HG03439 (cell line): ENCODE measurements around the gene GIT1.
A peak's percentile ranks its signal among the peaks of the same experiment; 100 is the strongest.
"Not testable (repeated sequence)": the region's sequence is repeated elsewhere in the genome, so short reads cannot be mapped to it uniquely, and the experiment has no call there.

Experiments
- ATAC-seq: cut with Tn5 transposase; IDR thresholded peaks from one replicate; pipeline ENCODE4 v1.9.1; 2021; ENCODE audit warnings: mild to moderate bottlenecking, moderate library complexity; ENCODE audit not compliant: unreplicated experiment

GIT1 gene

DNA sequence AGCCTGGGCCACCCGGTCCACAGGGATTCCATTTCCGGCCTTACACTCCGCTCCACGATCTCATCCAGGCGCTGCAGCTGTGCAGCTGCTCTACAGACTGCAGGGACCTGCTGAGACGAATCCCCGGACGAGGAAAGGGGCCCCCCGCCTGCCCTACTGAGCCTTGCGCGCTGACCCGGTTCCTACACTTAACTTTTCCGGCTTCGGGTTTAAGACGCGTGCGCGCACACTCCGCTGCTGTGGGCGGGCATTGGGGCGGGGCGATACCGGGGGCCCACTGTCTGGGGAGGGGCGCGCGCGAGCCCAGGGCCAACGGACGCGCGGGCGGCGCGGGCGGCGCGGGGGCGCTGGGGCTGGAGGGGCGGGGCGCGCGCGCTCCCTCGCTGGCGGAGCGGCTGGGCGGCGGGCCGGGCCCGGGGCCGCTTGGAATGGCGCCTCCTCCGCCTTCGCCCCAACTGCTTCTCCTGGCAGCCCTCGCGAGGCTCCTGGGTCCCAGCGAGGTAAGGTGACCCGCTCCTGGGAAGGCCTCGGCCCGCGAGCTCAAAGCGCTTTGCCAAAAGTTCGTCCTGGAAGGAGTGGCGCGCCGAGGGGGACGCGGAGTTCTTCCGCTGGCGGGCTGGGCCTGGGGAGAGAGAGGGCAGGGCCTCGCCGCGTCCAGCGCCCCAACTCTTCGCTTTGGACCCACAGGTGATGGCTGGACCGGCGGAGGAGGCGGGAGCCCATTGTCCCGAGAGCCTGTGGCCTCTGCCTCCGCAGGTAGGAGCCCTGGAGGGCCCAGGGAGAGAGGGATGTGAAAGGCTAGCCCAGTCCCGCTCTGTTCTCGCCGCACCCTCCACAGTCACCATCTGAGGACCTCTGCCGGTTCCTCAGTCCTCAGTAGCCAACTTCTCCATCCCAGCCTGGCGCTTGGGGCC, 20.9 kb downstream of the GIT1 start, which contains the start of gene TP53I13:
Gene TP53I13 (plus strand): TSS at position 371 of the 914 bp plus-strand sequence. CDS start 58 bp downstream, at position 429.
- peak; percentile 36 for ATAC-seq

GRCh38 chr17:29567554-29568330, 21.7 kb downstream of the GIT1 start:
- peak; percentile 35 for ATAC-seq

DNA sequence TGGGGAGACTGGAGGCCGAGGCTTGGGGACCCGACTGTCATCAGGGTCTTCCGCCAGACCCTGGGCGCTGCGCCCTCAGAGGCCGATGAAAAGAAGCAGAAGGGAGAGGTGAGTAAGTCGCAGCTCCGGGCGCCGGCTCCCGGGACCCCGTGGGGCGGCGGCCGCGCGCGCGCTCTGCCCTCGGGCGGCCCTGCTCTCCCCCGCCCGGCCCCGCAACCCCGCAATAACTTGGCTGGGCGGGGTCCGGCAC, 22.2 kb downstream of the GIT1 start:
- ATAC-seq: peak; percentile 17

DNA sequence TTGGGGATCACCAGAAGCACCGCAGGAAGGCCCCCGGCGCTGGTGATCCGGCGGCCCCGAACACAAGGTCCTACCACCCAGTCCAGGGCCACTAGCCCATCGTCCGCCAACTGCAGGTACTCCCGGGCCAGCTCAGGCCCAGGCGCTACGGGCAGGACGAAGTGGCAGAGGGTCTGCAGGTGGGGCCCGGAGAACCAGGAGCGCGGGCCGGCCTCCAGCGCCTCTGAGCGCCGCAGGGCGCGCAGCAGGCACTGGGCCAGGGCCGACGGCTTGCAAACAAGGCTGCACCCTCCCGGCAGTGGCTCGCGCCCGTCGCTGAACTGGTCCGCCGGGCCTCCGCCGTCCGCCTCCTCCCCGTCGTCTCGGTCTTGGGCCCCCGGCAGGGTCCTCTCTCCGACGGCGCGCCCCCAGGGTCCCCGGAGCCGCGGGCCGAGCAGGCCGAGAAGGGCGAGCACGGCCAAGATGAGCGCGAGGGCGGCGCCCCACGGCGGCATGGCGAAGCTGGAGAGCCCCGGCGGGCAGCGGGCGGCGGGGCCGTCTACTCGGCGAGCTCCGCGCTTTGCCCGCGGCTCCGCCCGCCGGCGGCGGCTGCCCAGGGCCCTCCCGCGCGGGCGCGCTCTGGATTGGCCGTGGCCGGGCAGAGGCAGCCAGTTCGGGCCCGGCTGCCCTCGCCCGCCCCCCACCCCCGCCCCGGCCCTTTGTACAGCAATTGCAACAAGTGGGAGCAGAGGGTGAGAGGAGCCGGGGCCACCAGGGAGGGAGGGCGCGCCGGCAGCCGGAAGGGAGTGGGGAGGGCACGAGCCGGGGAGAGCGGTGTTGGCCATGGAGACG, 22.8 kb downstream of the GIT1 start, which contains the start of gene ABHD15:
Gene ABHD15 (minus strand): TSS at position 565 of the 831 bp plus-strand sequence. CDS start 71 bp downstream, at position 494.
- peak; percentile 31 for ATAC-seq

DNA sequence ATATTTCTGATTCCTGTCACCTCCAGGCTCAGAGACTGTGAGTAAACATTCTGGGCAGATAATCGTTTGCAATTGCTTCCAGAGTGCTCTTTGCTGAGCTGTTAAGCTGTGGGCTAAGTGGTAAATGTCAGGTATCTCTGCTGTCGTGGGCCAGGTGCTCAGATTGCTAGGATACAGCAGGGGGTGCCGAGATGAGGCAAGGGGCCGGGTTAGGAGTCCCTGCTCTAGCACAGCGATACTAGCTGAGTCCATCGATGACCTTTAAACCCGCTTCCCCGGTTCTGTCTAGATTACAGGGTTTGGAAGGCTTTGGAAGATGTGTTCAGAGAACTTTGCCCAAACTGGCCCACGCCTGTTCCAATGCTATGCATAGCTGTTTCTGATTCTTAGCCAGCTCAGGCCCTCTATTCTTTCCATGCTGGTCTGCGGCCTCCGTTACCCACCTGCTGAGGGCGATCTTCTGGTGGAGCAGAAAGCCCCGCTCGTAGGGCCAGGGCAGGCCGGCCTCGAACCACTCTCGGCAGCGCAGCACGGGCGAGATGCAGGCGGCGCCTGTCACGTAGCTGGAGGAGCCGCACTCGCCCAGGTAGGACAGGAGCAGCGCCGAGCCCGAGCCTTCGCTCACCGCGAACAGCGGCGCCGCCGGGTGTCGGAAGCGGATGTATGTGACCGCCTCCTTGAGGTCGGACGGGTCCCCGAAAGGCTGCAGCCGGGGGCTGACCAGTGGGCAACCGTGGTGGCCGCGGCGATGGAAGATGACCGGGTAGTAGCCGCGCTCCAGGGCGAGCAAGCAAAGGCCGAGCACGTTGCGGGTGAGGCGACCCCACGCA, 23.6 kb downstream of the GIT1 start:
- peak; percentile 5 for ATAC-seq

DNA sequence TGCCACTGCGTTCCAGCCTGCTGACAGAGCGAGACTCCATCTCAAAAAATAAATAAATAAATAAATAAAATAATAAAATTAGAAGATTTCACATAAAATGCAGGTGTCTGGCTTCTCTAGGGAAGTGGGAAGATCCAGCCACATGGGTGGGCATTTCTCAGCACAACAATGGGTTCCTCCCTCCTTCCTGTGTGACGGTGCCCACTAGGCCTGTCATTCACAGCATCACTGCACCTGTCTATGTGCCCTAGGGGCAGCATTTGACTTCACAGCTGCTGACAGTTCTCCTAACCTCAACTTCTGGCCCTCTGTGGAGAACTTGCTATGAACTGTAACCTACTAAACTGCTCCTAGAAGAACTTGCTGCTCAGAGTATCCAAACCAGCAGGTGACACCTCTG, 25.6 kb downstream of the GIT1 start:
- no peak for ATAC-seq

DNA sequence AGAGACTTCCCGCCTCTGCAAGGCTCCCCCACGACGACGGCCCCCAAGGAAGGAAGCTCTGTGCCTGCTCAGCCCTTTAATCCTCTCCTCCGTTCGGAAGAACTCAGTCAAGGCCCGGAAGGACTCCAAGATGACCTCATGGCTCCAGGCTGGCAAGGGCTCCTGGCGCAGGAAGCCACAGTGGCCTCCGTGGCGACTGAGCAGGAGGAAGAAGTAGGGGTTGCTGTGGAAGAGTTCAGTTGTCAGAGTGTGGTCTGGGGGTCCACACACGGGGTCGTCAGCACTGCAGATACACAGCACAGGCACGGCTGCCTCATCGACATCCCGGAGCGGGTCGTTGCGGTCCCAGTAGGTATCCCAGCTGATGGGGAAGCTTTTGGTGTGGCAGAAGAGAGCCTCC, 26.8 kb downstream of the GIT1 start:
- no peak for ATAC-seq

DNA sequence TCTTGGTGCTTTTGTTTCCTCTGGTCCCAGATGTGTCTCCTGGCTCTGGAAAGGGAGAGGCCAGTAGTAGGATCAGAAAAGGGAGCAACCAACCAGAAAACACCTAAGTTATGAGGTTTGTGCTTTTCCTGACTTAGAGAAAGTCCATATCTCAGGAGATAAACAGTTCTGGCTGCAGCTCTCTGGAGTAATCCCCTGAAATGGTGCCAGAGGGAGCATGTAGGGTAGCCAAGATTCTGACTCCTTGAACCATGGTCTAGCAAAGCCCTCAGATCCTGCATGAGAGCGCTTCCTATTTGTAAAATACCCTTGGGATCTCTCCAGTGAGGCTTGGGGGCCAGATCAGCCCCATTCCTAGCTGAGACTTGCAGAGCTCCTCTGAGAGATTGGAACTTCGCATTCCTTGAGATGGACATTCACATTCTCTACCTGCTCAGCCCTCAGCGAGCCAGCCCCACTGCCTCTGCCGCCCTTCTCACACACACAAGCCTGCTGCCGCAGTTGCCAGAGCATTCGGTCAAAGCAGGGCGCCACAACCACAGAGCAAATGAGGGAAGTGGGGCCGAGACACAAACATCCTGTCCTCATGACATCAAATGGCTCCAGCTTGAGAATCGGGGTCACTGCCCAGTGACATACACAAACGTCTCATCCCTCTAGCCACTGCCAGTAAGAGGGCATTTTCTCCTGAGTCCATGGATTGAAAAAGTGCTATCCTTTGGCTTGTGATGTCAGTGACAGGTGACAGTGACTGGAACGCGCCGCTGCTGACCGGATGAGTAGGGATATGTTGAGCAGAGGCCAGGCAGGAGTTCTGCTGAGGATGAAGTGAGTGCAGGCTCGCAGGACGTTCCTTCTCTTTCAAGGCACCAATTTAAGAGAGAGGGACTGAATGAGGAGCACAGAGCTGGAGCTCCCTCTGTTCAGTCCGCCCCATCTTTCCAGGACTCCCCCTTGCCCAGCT, 27.6 kb downstream of the GIT1 start:
- no peak for ATAC-seq

GRCh38 chr17:29560316-29560715, 29.1 kb downstream of the GIT1 start:
- ATAC-seq: no peak

DNA sequence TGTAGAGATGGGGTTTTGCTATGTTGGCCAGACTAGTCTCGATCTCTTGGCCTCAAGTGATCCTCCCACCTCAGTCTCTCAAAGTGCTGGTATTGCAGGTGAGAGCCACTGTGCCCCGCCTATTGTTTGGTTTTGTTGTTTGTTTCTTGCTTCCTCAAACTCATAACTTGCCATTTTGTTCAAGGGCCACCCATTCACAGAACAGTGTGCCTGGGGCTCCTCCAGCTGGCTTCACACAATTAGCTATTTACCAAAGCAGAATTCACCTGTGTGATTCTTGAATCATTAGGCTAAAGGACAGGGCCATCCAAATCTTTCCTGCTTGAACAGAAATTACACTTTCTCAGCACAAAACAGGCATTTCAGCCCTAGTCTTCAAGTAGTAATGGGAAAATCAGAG, 29.8 kb downstream of the GIT1 start:
- no peak for ATAC-seq

DNA sequence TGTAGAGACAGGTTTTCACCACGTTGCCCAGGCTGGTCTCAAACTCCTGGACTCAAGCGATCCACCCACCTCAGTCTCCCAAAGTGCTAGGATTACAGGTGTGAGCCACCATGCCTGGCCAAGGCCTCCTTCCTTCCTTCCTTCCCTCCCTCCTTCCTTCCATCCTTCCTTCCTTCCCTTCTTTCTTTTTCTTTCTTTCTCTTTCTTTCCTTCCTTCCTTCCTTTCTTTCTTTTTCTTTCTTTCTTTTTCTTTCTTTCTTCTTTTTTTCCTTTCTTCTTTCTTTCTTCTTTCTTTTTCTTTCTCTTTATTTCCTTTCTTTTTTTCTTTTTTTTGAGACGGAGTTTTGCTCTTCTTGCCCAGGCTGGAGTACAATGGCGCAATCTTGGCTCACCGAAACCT, 31.3 kb downstream of the GIT1 start:
- not testable (repeated sequence) for ATAC-seq

GRCh38 chr17:29557739-29558116, 31.7 kb downstream of the GIT1 start:
- ATAC-seq: no peak

- ATAC-seq: no peak
These were observed 32.2 kb downstream of the GIT1 start for GRCh38 chr17:29557085-29557738.

- no peak for ATAC-seq
These were observed 33.6 kb downstream of the GIT1 start for GRCh38 chr17:29555840-29556239.

DNA sequence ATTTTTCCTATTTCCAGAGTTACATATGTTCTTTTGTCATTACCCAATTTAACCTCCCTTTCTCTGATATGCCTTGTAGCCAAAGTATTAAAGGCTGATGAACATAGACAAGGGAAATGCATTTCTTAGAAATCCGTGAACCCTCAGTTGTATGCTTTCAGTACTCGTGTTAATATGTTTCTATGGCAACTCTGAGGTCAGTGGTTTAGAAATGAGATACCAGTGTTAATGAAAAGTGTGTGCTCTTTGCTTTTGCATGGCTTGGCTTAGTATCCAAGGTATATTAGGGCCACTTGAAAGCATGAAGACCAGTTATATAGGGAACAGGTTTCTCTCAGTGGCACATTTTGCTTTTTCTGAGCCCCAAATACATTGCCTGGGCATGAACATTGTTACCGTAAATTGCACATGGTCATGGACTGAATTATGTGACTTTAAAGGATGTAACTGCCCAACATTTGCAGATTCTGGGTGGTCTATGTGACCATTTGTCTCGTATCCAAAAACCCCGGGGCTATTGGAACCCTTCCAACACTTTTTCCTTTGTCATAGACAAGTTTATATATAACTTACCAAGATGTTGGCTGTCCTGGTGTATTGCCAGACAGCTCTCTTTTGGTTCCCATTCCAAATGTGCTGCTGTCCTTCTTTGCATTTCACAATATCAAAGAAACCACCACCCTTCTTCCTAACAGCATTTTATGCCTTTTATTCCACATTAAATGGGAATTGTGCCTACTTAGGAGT, 40.1 kb downstream of the GIT1 start:
- no peak for ATAC-seq

- no peak for ATAC-seq
These were observed 42.6 kb downstream of the GIT1 start for GRCh38 chr17:29546830-29547229.

DNA sequence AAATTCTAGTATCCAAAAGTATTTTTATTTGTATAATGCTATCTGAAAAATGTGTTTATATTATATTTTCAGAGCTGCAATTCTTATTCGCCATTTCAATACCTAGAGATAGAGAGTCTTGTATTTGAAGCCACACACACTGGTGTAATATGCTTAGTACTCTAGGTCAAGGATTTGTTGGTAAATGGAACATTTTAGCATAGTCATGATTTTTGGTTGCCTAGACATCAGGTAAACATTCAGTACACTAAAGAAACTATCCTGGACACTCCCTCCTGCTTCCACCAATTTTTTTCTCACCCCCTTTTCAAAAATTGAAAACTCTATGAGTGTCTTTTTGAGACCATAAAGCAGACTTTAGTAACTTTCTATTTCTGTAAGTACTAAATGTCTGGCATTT, 43.4 kb downstream of the GIT1 start:
- no peak for ATAC-seq

GRCh38 chr17:29544066-29544465, 45.4 kb downstream of the GIT1 start:
- ATAC-seq: no peak
